Measurements from ENCODE around the gene ATXN1.

DNA sequence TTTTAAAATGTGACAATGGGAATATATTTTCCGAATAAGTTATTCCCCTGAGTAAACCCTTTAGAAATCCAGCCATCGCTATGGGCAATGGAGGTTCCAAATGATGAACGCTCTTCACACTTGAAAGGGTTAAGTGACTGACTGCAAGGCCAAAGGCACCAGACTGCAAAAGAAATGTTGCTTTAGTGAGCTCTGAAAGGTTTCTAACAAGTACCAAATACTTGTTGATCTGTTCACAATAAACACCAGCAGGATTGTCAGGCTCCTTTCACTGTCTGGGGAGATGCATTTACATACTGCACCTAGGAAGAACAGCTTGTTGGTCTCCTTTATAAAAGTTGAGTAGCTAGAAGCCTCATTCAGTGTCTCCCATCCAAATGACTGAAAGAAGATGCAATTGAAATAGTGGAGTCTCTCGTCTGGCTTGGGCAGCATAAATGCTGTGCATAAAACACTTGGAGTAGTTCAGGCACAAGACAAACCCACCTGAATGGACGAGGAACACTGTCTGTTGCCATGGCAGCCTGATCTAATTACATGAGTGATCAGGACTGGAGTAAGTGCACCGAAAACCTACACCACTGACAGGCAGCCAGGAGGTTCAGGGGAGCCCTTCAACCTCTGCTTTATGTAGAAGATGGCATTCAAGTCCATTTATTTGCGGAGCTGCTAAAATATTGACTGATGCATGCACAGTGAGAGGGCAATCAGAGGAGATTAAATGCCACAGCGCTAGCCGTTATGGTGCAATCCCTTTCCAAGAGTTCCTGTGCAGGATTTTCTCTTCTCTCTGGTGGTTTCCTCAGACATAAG lies 2.9 kb downstream of the ATXN1 start:
- TF ChIP-seq GATA3 (IDR thresholded peaks at IDR 0.05; ENCODE audit: low read depth, low read length), result no peak
- TF ChIP-seq GATA2 (IDR thresholded peaks at IDR 0.05; ENCODE audit: low read depth, low read length), result no peak
